CD4-positive, alpha-beta T cell (primary cell): ENCODE measurements around the gene EEF1AKMT4. TPM values are rescaled to one million over a fixed set of nuclear protein-coding genes. Genes with fewer than 3 reads are reported as not detected.

Source experiments
- ATAC-seq: fragments of 200-7000 bp; cut with Tn5 transposase; one replicate; pipeline ENCODE4 v1.10.0; 2022; ENCODE audit warnings: mild to moderate bottlenecking; ENCODE audit not compliant: poor library complexity
- CTCF ChIA-PET: fragments of 350-600 bp; sonication (Branson Sonifier 250); formaldehyde crosslinking; loops from one replicate; lab custom pipeline; 2021; ENCODE audit warnings: antibody characterized with exemption, inconsistent platforms; lab: Charles Lee
- POLR2A ChIA-PET: fragments of 350-600 bp; sonication (Branson Sonifier 250); formaldehyde crosslinking; loops from one replicate; lab custom pipeline; 2021; ENCODE audit warnings: antibody characterized with exemption, inconsistent platforms; lab: Charles Lee
- DNase-seq, 14 experiments: peaks; one replicate each; pipeline ENCODE4 v3.0.0-alpha.2; 2013 to 2020; ENCODE audit warnings: mixed read lengths in 2 of 14
- H3K27ac ChIP-seq, 2 donors: one replicate each; pipeline versions ENCODE4 v1.5.1 to v1.7.0; 2013; ENCODE audit warnings: low read length in 2 of 2, low read depth in 1 of 2, mild to moderate bottlenecking in 1 of 2
- H3K27me3 ChIP-seq, 2 experiments: 1 replicate in 1 of 2; 2 replicates in 1 of 2; pipeline versions ENCODE4 v1.6.1 to v1.7.0; 2013; ENCODE audit warnings: low read length in 2 of 2, control low read depth in 1 of 2, mild to moderate bottlenecking in 1 of 2, moderate library complexity in 1 of 2; ENCODE audit not compliant: insufficient read depth in 2 of 2, control insufficient read depth in 1 of 2
- H3K36me3 ChIP-seq: one replicate; pipeline ENCODE4 v1.6.1; 2013; ENCODE audit warnings: low read length, control low read depth; ENCODE audit not compliant: insufficient read depth
- H3K4me1 ChIP-seq: one replicate; pipeline ENCODE4 v1.6.1; 2013; ENCODE audit warnings: low read length, control low read depth; ENCODE audit not compliant: insufficient read depth
- H3K4me3 ChIP-seq: one replicate; pipeline ENCODE4 v1.5.1; 2013; ENCODE audit warnings: mild to moderate bottlenecking, low read length, moderate library complexity
- H3K9me3 ChIP-seq, 2 experiments: 1 replicate in 1 of 2; 2 replicates in 1 of 2; pipeline versions ENCODE4 v1.6.1 to v1.7.0; 2013; ENCODE audit warnings: low read length in 2 of 2, mild to moderate bottlenecking in 2 of 2, control low read depth in 1 of 2, moderate library complexity in 1 of 2; ENCODE audit not compliant: control insufficient read depth in 1 of 2, insufficient read depth in 1 of 2
- H3K27ac Mint-ChIP-seq: one replicate; pipeline ENCODE4 v1.8.0; 2020; ENCODE audit warnings: mixed read lengths
- H3K27me3 Mint-ChIP-seq: one replicate; pipeline ENCODE4 v1.8.0; 2021; ENCODE audit warnings: mixed read lengths
- H3K36me3 Mint-ChIP-seq: one replicate; pipeline ENCODE4 v1.8.0; 2021; ENCODE audit warnings: low read depth, mixed read lengths
- H3K4me1 Mint-ChIP-seq: one replicate; pipeline ENCODE4 v1.8.0; 2021; ENCODE audit warnings: low read depth, mixed read lengths
- H3K4me3 Mint-ChIP-seq: one replicate; pipeline ENCODE4 v1.8.0; 2020; ENCODE audit warnings: mild to moderate bottlenecking, mixed read lengths
- H3K9me3 Mint-ChIP-seq: one replicate; pipeline ENCODE4 v1.8.0; 2020; ENCODE audit warnings: mixed read lengths
- CTCF ChIP-seq: fragments of 200-600 bp; IDR thresholded peaks from one replicate; pipeline ENCODE4 v1.8.0; 2022; ENCODE audit warnings: antibody characterized with exemption, mild to moderate bottlenecking
- intact Hi-C, 2 experiments: fragments of 100-400 bp; cut with DNase I in 1 of 2; cut with micrococcal nuclease in 1 of 2; formaldehyde crosslinking; loops; one replicate each; pipeline versions ENCODE4 v1.15.1 to v1.9.0; 2023 to 2025; cut with DNase I, micrococcal nuclease
- microRNA-seq: library from miRNA; unstranded; fragments of <30 nt; microRNA quantifications from one replicate; pipeline ENCODE4 v1.2.0, GENCODE V29; 2021; ENCODE audit warnings: borderline microRNAs expressed, borderline replicate concordance
- total RNA-seq, 174 experiments: library from RNA in 2 of 174; stranded (reverse) in 2 of 174; gene quantifications; one replicate each; pipeline ENCODE4 v1.2.3 and lab custom pipeline; 2021 to 2026

Gene EEF1AKMT4
- total RNA-seq, 2 experiments from 2014 or later: not detected

GRCh38 chr3:184306341-184306972 lies 57.0 kb downstream of the EEF1AKMT4 start:
- Mint-ChIP-seq H3K27me3 (no peaks in the 10 kb centered on the region), H3K27ac (no peak overlapping the region), H3K4me1 (no peaks in the 10 kb centered on the region), H3K9me3 (no peaks in the 10 kb centered on the region), H3K4me3 (no peak overlapping the region), H3K36me3 (peaks cover 81% of the 10 kb centered on the region)
- no peak overlapping the region for H3K4me3 ChIP-seq
- intact Hi-C loops: no loop called here
- no peaks in the 10 kb centered on the region for H3K4me1 ChIP-seq
- no peak overlapping the region for H3K27ac ChIP-seq
- ChIA-PET POLR2A (no interaction called here), CTCF (no interaction called here)
- ATAC-seq (no peak), DNase-seq (no peak)
- H3K9me3 ChIP-seq: no peaks in the 10 kb centered on the region
- no peak for TF ChIP-seq CTCF
- no peaks in the 10 kb centered on the region for H3K27me3 ChIP-seq
- H3K36me3 ChIP-seq: peaks cover 73% of the 10 kb centered on the region

GRCh38 chr3:184307915-184308314 lies 58.4 kb downstream of the EEF1AKMT4 start:
- Mint-ChIP-seq H3K27ac (no peak overlapping the region), H3K36me3 (peaks cover 67% of the 10 kb centered on the region)

More at GRCh38 chr3:184307915-184308314, 58.4 kb downstream of the EEF1AKMT4 start:
- no peak overlapping the region for H3K27ac ChIP-seq
- no peak for ATAC-seq
- no peak for DNase-seq
- no peaks in the 10 kb centered on the region for H3K27me3 ChIP-seq
- no peaks in the 10 kb centered on the region for H3K9me3 ChIP-seq
- H3K36me3 ChIP-seq: peaks cover 59% of the 10 kb centered on the region
- H3K9me3 Mint-ChIP-seq: no peaks in the 10 kb centered on the region
- CTCF ChIA-PET: no interaction called here
- POLR2A ChIA-PET: no interaction called here
- no peaks in the 10 kb centered on the region for H3K4me1 Mint-ChIP-seq
- no peaks in the 10 kb centered on the region for H3K27me3 Mint-ChIP-seq
- no peak overlapping the region for H3K4me3 ChIP-seq
- no peak overlapping the region for H3K4me3 Mint-ChIP-seq
- no peaks in the 10 kb centered on the region for H3K4me1 ChIP-seq
- intact Hi-C loops: no loop called here
- no peak for TF ChIP-seq CTCF

Small RNA genes within 50 kb of the gene (microRNA-seq; reads per million reads assigned to microRNA genes)
- gene MIR1224: not detected

Other genes with a start within 250 kb of the EEF1AKMT4 start
- 10 to 100 TPM; 10.8 to 11.4 TPM for gene ABCC5, start 231.8 kb upstream of the EEF1AKMT4 start, total RNA-seq
- gene HTR3D, start 217.9 kb upstream of the EEF1AKMT4 start, total RNA-seq: not detected
- not detected for gene HTR3C, start 196.6 kb upstream of the EEF1AKMT4 start, total RNA-seq
- not detected for gene HTR3E, start 152.6 kb upstream of the EEF1AKMT4 start, total RNA-seq
- gene EIF2B5, start 114.3 kb upstream of the EEF1AKMT4 start, total RNA-seq: 10 to 100 TPM; 53.6 TPM
- gene DVL3, start 94.3 kb upstream of the EEF1AKMT4 start, total RNA-seq: 10 to 100 TPM; 30.0 to 31.7 TPM
- gene AP2M1, start 74.8 kb upstream of the EEF1AKMT4 start, total RNA-seq: 100 to 1,000 TPM; 123 to 136 TPM
- gene ABCF3, start 63.5 kb upstream of the EEF1AKMT4 start, total RNA-seq: 100 to 1,000 TPM; 163 to 166 TPM
- gene VWA5B2, start 20.1 kb upstream of the EEF1AKMT4 start, total RNA-seq: not detected
- 10 to 100 TPM; 12.0 to 13.5 TPM for gene ALG3, start 710 bp upstream of the EEF1AKMT4 start, total RNA-seq
- gene CAMK2N2, start 11.9 kb downstream of the EEF1AKMT4 start, total RNA-seq: not detected
- not detected for gene ECE2, start 26.4 kb downstream of the EEF1AKMT4 start, total RNA-seq
- 100 to 1,000 TPM; 159 TPM for gene PSMD2, start 49.6 kb downstream of the EEF1AKMT4 start, total RNA-seq
- 100 to 1,000 TPM; 211 to 217 TPM for gene EIF4G1, start 64.9 kb downstream of the EEF1AKMT4 start, total RNA-seq
- 10 to 100 TPM; 10.4 to 11.0 TPM for gene FAM131A, start 87.9 kb downstream of the EEF1AKMT4 start, total RNA-seq
- gene CLCN2, start 111.9 kb downstream of the EEF1AKMT4 start, total RNA-seq: 1 to 10 TPM; 3.2 to 3.5 TPM
- 10 to 100 TPM; 19.1 to 21.1 TPM for gene POLR2H, start 112.0 kb downstream of the EEF1AKMT4 start, total RNA-seq
- not detected for gene THPO, start 128.5 kb downstream of the EEF1AKMT4 start, total RNA-seq
- under 1 TPM in 1 of 2 experiments, not detected in 1; 0.22 TPM for gene CHRD, start 130.4 kb downstream of the EEF1AKMT4 start, total RNA-seq